ENCODE measurements around the gene TUT4. TPM values are rescaled to one million over a fixed set of nuclear protein-coding genes. Genes with fewer than 3 reads are reported as not detected.
"Not testable (repeated sequence)": the region's sequence is repeated elsewhere in the genome, so short reads cannot be mapped to it uniquely, and the experiment has no call there.

Gene TUT4
- total RNA-seq, 1 experiment from 2014 or later: 71.2 TPM

DNA sequence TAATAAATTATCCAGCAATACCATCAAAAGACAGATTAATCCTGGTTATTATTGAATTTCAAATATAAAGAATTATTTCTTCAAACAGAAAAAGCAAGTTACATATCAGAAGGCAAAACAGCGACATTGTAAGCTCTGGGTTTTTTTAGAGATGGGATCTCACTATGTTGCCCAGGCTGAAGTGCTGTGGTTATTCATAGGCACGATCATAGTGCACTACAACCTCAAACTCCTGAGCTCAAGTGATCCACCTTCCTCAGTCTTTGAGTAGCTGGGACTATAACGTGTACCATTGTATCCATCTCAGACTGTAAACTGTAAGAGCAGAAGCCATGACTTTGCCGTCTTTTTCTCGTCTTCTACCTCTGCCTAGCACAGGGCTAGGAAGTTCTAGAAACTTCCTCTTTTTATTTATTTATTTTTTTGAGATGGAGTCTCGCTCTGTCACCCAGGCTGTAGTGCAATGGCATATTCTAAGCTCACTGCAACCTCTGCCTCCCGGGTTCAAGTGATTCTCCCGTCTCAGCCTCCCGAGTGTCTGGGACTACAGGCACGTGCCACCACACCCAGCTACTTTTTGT, 29.3 kb upstream of the TUT4 start:
- TF ChIP-seq, protein P1, sequence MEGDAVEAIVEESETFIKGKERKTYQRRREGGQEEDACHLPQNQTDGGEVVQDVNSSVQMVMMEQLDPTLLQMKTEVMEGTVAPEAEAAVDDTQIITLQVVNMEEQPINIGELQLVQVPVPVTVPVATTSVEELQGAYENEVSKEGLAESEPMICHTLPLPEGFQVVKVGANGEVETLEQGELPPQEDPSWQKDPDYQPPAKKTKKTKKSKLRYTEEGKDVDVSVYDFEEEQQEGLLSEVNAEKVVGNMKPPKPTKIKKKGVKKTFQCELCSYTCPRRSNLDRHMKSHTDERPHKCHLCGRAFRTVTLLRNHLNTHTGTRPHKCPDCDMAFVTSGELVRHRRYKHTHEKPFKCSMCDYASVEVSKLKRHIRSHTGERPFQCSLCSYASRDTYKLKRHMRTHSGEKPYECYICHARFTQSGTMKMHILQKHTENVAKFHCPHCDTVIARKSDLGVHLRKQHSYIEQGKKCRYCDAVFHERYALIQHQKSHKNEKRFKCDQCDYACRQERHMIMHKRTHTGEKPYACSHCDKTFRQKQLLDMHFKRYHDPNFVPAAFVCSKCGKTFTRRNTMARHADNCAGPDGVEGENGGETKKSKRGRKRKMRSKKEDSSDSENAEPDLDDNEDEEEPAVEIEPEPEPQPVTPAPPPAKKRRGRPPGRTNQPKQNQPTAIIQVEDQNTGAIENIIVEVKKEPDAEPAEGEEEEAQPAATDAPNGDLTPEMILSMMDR (conservative IDR thresholded peaks at IDR 0.05; ENCODE audit: low read depth, low read length): no peak
- BruUV-seq (replicated peaks): no TSS peak
- no peaks in the 10 kb centered on the region for H3K36me3 ChIP-seq (ENCODE audit: insufficient read depth, low read length, poor library complexity, severe bottlenecking)
- no peaks in the 10 kb centered on the region for H3K4me1 ChIP-seq (ENCODE audit: insufficient read depth, low read length, poor library complexity, severe bottlenecking)
- H3K27ac ChIP-seq (ENCODE audit: low read depth, low read length, poor library complexity, severe bottlenecking): no peak overlapping the region
- intact Hi-C loops (cut with micrococcal nuclease; ENCODE audit: unreplicated experiment): no loop called here
- CTCF ChIA-PET: no interaction called here
- POLR2A ChIA-PET (ENCODE audit: low non-redundant PET): no interaction called here
- no peaks in the 10 kb centered on the region for H3K27me3 ChIP-seq (replicated peaks; ENCODE audit: insufficient read depth, low read depth, low read length, poor library complexity)
- no peaks in the 10 kb centered on the region for H3K9me3 ChIP-seq (ENCODE audit: low read depth, low read length, poor library complexity, severe bottlenecking)
- no peak overlapping the region for H3K4me3 ChIP-seq (ENCODE audit: low read depth, low read length, poor library complexity, severe bottlenecking)
- no peak for DNase-seq (ENCODE audit: low spot score)

DNA sequence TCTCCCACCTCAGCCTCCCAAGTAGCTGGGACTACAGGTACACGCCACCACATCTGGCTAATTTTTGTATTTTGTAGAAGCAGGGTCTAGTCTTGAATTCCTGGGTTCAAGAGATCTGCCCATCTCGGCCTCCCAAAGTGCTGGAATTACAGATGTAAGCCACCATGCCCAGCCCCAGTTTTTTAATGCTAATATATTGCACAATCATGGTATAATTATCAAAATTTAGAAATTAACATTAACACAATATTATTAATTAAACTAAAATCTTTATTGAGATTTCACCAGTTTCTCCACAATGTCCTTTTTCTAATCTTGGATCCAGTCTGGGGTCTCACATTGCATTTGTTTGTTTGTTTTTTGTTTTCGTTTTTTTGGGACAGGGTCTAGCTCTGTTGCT, 27.4 kb upstream of the TUT4 start:
- no peaks in the 10 kb centered on the region for H3K27me3 ChIP-seq (replicated peaks; ENCODE audit: insufficient read depth, low read depth, low read length, poor library complexity)
- no peaks in the 10 kb centered on the region for H3K4me1 ChIP-seq (ENCODE audit: insufficient read depth, low read length, poor library complexity, severe bottlenecking)
- ChIA-PET CTCF (no interaction called here), POLR2A (ENCODE audit: low non-redundant PET) (no interaction called here)
- no peaks in the 10 kb centered on the region for H3K9me3 ChIP-seq (ENCODE audit: low read depth, low read length, poor library complexity, severe bottlenecking)
- no peak overlapping the region for H3K4me3 ChIP-seq (ENCODE audit: low read depth, low read length, poor library complexity, severe bottlenecking)
- H3K27ac ChIP-seq (ENCODE audit: low read depth, low read length, poor library complexity, severe bottlenecking): no peak overlapping the region
- BruUV-seq (replicated peaks): no TSS peak
- TF ChIP-seq, protein P1 (conservative IDR thresholded peaks at IDR 0.05; ENCODE audit: low read depth, low read length): no peak
- TF ChIP-seq EZH2 (IDR thresholded peaks at IDR 0.05; ENCODE audit: borderline replicate concordance, low read depth, low read length, poor library complexity, severe bottlenecking): no peak
- intact Hi-C loops (cut with micrococcal nuclease; ENCODE audit: unreplicated experiment): no loop called here
- H3K36me3 ChIP-seq (ENCODE audit: insufficient read depth, low read length, poor library complexity, severe bottlenecking): no peaks in the 10 kb centered on the region
- DNase-seq (ENCODE audit: low spot score): no peak

DNA sequence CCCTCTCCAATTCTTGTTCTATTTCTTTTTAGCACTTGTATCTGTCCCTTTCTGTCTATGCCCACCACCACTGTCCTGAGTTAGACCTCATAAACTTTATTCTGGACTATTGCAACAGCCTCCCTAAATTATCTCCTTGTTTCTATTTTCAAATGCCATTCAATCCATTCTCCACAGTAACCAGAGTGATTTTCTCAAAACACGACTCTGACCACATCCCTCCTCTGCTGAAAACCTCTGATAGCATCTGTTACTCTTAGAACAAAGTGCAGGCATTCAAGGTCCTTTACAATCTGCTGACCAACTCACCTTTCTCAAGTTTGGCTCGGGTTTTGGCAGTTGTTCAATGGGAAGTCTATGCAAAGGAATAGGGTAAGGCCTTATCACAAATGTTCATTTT, 26.5 kb upstream of the TUT4 start:
- no peak overlapping the region for H3K27ac ChIP-seq (ENCODE audit: low read depth, low read length, poor library complexity, severe bottlenecking)
- BruUV-seq (replicated peaks): no TSS peak
- H3K36me3 ChIP-seq (ENCODE audit: insufficient read depth, low read length, poor library complexity, severe bottlenecking): no peaks in the 10 kb centered on the region
- intact Hi-C loops (cut with micrococcal nuclease; ENCODE audit: unreplicated experiment): no loop called here
- TF ChIP-seq EZH2 (IDR thresholded peaks at IDR 0.05; ENCODE audit: borderline replicate concordance, low read depth, low read length, poor library complexity, severe bottlenecking): no peak
- TF ChIP-seq, protein P1 (conservative IDR thresholded peaks at IDR 0.05; ENCODE audit: low read depth, low read length): no peak
- H3K4me1 ChIP-seq (ENCODE audit: insufficient read depth, low read length, poor library complexity, severe bottlenecking): peaks cover 5% of the 10 kb centered on the region
- no peak for DNase-seq (ENCODE audit: low spot score)
- POLR2A ChIA-PET (ENCODE audit: low non-redundant PET): no interaction called here
- H3K9me3 ChIP-seq (ENCODE audit: low read depth, low read length, poor library complexity, severe bottlenecking): no peaks in the 10 kb centered on the region
- no peaks in the 10 kb centered on the region for H3K27me3 ChIP-seq (replicated peaks; ENCODE audit: insufficient read depth, low read depth, low read length, poor library complexity)
- no peak overlapping the region for H3K4me3 ChIP-seq (ENCODE audit: low read depth, low read length, poor library complexity, severe bottlenecking)
- CTCF ChIA-PET: no interaction called here

DNA sequence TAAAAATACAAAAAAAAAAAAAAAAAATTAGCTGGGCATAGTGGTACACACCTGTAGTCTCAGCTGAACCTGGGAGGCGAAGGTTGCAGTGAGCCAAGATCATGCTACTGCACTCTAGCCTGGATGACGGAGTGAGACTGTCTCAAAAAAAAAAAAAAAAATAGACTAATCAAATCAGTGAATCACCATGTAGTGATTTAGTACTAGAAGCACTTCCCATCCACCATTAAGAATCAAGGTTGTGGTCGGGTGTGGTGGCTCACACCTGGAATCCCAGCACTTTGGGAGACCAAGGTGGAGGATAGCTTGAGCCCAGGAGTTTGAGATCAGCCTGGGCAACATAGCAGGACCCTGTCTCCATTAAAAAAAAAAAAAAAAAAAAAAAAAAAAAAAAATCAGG, 25.2 kb upstream of the TUT4 start:
- H3K36me3 ChIP-seq (ENCODE audit: insufficient read depth, low read length, poor library complexity, severe bottlenecking); POLR2A ChIA-PET (ENCODE audit: low non-redundant PET); H3K4me3 ChIP-seq (ENCODE audit: low read depth, low read length, poor library complexity, severe bottlenecking); intact Hi-C loops (cut with micrococcal nuclease; ENCODE audit: unreplicated experiment); H3K27ac ChIP-seq (ENCODE audit: low read depth, low read length, poor library complexity, severe bottlenecking); DNase-seq (ENCODE audit: low spot score); H3K9me3 ChIP-seq (ENCODE audit: low read depth, low read length, poor library complexity, severe bottlenecking); H3K4me1 ChIP-seq (ENCODE audit: insufficient read depth, low read length, poor library complexity, severe bottlenecking); CTCF ChIA-PET; H3K27me3 ChIP-seq (replicated peaks; ENCODE audit: insufficient read depth, low read depth, low read length, poor library complexity); BruUV-seq (replicated peaks): not testable (repeated sequence)
